Pancreas (tissue), 10 donors: Measurements from ENCODE around the gene LGR6. TPM values are rescaled to one million over a fixed set of nuclear protein-coding genes. Genes with fewer than 3 reads are reported as not detected.

Experiments
- ATAC-seq, 4 donors: fragments of 200-7000 bp; cut with Tn5 transposase; one replicate each; pipeline versions ENCODE4 v1.8.0 to v1.9.1; 2020; ENCODE audit warnings: mild to moderate bottlenecking in 4 of 4, moderate library complexity in 4 of 4
- DNase-seq, 6 donors: peaks; one replicate each; pipeline ENCODE4 v3.0.0-alpha.2; 2020
- FAIRE-seq: peaks from 2 replicates; lab custom pipeline; 2012; peaks lifted over from hg19 to GRCh38; lab: Jason Lieb, UNC
- H3K27ac ChIP-seq, 4 donors: fragments of 200-600 bp; sonication (generic); 1 replicate in 3 of 4; 2 replicates in 1 of 4; pipeline versions ENCODE4 v1.5.0 to v1.8.0; 2020
- H3K27me3 ChIP-seq, 4 donors: fragments of 200-600 bp; one replicate each; pipeline ENCODE4 v1.8.0; 2021
- H3K36me3 ChIP-seq, 3 donors: fragments of 200-600 bp; sonication (generic) in 1 of 3; one replicate each; pipeline versions ENCODE4 v1.5.0 to v1.8.0; 2020 to 2021
- H3K4me1 ChIP-seq, 3 donors: fragments of 200-600 bp; one replicate each; pipeline ENCODE4 v1.8.0; 2021
- H3K4me3 ChIP-seq, 4 donors: fragments of 200-600 bp; sonication (generic) in 2 of 4; one replicate each; pipeline versions ENCODE4 v1.5.0 to v1.8.0; 2020 to 2021
- H3K9me3 ChIP-seq, 4 donors: fragments of 200-600 bp; one replicate each; pipeline ENCODE4 v1.8.0; 2021
- WGBS, 2 donors: extraction: QIAGEN DNeasy Blood & Tissue Kit; methylation state at CpG; one replicate each; pipeline ENCODE4 v1.1.7; 2013; 5-methylcytosine and 5-hydroxymethylcytosine counted together
- intact Hi-C, 3 donors: fragments of 100-400 bp; cut with DNase I; formaldehyde crosslinking; loops; one replicate each; pipeline versions ENCODE4 v1.11.1 to v1.14.2; 2022
- polyA plus RNA-seq, 2 donors: library from polyadenylated mRNA; stranded (reverse); fragments of 200-250 nt; gene quantifications; one replicate each; pipeline ENCODE4 v1.2.3, GENCODE V29; 2013
- total RNA-seq, 6 donors: library from RNA; stranded (reverse); fragmentation: NEBNext Ultra II Directional in 4 of 6; extraction: Animal tissue kit (Norgen Biotek cat#: 25700) in 4 of 6; gene quantifications; one replicate each; pipeline versions ENCODE4 v1.2.1 to v1.2.4, GENCODE V29; 2021 to 2023
- TF ChIP-seq, protein P1 (sequence below), 4 donors: fragments of 200-600 bp; sonication (generic) in 3 of 4; IDR thresholded peaks; one replicate each; pipeline versions ENCODE4 v1.5.0 to v1.8.0; 2021; ENCODE audit warnings: antibody characterized with exemption in 4 of 4
- donor health status: healthy with polysubstance abuse.
- donor health status: DM: no; HTN: no; CAD: no; lungs with moderate emphysema.
- donor health status: DM: no; HTN: no; CAD: no.
- donor health status: control.
- donor health status: control.
- donor health status: Bipolar disorder and iron deficiency.
- donor health status: DM: yes; HTN: yes; CAD: no.
- donor health status: DM: no; HTN: no; CAD: no.
- donor health status: DM: no; HTN: no; CAD: no.
- donor health status: DM: yes; HTN: yes; CAD: no.

Gene LGR6
- total and polyA plus RNA-seq, 8 donors = 0.06 to 0.47 (median 0.15) TPM; not detected in 3

DNA sequence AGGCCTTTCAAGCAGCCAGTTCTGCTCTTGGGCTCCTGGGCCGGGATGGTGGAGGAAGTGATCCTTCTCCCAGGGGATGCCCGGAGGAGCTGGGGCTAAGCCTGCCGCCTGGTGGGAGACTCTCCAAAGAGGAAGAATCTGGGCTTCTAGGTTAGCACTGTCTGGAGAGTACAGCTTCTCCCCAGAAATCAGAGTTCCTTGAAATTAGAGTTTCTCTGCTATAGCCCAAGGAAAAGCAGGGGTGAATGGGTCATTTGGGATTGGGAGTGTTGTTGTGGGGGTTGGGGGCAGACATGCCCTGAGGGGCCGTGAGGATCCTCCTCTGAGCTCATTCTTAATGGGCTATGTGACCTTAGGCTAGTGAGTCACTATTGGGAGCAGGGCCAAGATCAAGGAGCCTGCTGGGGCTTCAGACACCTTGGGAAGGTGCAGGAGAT is 6.5 kb downstream of the LGR6 start:
- 59 to 60% methylated on average over 4 of the region's 4 CpGs for WGBS, 2 donors
- H3K9me3 ChIP-seq = no peaks in the 10 kb centered on the region
- no peak overlapping the region for H3K4me3 ChIP-seq
- H3K27me3 ChIP-seq = no peaks in the 10 kb centered on the region
- peak in 2 of 4 donors; percentile 36 for ATAC-seq
- H3K27ac ChIP-seq = no peak overlapping the region
- intact Hi-C loops = no loop called here
- TF ChIP-seq, protein P1, sequence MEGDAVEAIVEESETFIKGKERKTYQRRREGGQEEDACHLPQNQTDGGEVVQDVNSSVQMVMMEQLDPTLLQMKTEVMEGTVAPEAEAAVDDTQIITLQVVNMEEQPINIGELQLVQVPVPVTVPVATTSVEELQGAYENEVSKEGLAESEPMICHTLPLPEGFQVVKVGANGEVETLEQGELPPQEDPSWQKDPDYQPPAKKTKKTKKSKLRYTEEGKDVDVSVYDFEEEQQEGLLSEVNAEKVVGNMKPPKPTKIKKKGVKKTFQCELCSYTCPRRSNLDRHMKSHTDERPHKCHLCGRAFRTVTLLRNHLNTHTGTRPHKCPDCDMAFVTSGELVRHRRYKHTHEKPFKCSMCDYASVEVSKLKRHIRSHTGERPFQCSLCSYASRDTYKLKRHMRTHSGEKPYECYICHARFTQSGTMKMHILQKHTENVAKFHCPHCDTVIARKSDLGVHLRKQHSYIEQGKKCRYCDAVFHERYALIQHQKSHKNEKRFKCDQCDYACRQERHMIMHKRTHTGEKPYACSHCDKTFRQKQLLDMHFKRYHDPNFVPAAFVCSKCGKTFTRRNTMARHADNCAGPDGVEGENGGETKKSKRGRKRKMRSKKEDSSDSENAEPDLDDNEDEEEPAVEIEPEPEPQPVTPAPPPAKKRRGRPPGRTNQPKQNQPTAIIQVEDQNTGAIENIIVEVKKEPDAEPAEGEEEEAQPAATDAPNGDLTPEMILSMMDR (IDR thresholded peaks at IDR 0.05) = no peak
- no peaks in the 10 kb centered on the region for H3K4me1 ChIP-seq
- DNase-seq = no peak
- no peak for FAIRE-seq
- no peaks in the 10 kb centered on the region for H3K36me3 ChIP-seq

DNA sequence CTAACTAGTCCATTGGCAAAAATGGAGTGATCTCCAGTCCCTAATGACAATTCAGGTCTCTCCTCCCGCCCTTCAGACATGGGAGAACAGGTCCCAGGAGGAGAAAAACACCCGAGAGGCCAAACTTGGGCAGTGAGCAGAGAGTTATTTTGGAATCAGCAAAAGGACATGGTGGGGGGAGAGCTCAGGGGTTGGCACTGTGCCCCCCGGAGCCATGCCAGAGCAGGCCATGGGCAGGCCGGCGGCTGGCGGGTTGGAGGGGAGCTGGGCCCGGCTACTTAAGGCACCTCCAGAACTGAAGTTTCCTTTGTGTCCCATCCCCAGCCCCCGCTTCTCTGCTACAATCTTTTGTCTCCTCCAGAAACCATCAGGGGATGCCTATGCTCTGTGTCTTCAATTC is 7.1 kb downstream of the LGR6 start:
- no peak for FAIRE-seq
- DNase-seq = no peak
- Histone ChIP-seq H3K27ac (no peak overlapping the region), H3K4me1 (no peaks in the 10 kb centered on the region), H3K4me3 (no peak overlapping the region), H3K36me3 (no peaks in the 10 kb centered on the region), H3K27me3 (no peaks in the 10 kb centered on the region), H3K9me3 (no peaks in the 10 kb centered on the region)
- TF ChIP-seq, protein P1 (IDR thresholded peaks at IDR 0.05) = no peak
- intact Hi-C loops = no loop called here
- 76% methylated on average over 8 of the region's 8 CpGs for WGBS, 2 donors
- no peak for ATAC-seq

DNA sequence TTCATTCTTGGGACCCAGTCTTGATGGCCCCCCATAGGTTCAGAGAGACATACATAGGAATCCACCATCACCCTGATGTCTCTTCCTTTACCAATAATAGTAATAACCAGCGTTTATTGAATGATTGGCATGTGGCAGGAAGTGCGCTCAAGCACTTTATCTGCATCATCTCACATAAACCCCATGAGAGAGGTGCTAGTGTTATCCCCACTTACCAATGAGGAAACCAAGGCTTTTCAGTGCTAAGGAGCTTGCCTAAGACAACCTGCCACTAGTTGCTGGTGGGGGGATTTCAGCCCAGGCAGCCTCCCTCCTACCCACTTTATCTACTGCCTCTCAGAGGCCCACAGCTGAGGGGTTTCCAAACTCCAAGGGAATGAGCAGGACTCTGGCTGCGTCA is 7.7 kb downstream of the LGR6 start:
- Histone ChIP-seq H3K4me3 (no peak overlapping the region), H3K27ac (no peak overlapping the region), H3K9me3 (no peaks in the 10 kb centered on the region), H3K27me3 (no peaks in the 10 kb centered on the region), H3K36me3 (no peaks in the 10 kb centered on the region), H3K4me1 (no peaks in the 10 kb centered on the region)
- TF ChIP-seq, protein P1 (IDR thresholded peaks at IDR 0.05) = no peak
- no peak for FAIRE-seq
- intact Hi-C loops = no loop called here
- DNase-seq = no peak
- ATAC-seq = no peak
- 48 to 73% methylated on average over 3 of the region's 3 CpGs for WGBS, 2 donors

DNA sequence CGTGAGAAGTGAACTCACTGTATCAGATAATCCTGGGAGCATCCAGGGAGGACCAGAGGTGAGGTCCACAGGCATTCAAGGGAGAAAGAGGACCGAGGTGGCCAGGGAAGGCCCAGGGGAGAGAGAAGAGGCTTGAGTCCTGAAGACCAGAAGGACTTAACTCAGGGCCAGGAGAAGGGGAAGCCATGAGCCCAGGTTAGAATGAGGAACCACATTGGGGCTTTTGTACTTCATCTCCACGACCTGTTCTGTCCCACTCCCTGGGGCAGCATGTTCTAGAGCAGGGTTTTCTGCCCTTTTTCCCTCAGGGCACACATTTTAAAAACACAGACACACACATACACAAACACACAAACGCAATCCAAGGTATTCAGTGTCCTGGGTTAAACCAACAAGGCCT is 8.4 kb downstream of the LGR6 start:
- H3K27ac ChIP-seq = no peak overlapping the region
- TF ChIP-seq, protein P1 (IDR thresholded peaks at IDR 0.05) = no peak
- no peak for ATAC-seq
- no peaks in the 10 kb centered on the region for H3K36me3 ChIP-seq
- no peaks in the 10 kb centered on the region for H3K9me3 ChIP-seq
- FAIRE-seq = no peak
- intact Hi-C loops = no loop called here
- no peaks in the 10 kb centered on the region for H3K27me3 ChIP-seq
- WGBS, 2 donors = 39 to 51% methylated on average over 4 of the region's 4 CpGs
- DNase-seq = no peak
- H3K4me1 ChIP-seq = no peaks in the 10 kb centered on the region
- no peak overlapping the region for H3K4me3 ChIP-seq

DNA sequence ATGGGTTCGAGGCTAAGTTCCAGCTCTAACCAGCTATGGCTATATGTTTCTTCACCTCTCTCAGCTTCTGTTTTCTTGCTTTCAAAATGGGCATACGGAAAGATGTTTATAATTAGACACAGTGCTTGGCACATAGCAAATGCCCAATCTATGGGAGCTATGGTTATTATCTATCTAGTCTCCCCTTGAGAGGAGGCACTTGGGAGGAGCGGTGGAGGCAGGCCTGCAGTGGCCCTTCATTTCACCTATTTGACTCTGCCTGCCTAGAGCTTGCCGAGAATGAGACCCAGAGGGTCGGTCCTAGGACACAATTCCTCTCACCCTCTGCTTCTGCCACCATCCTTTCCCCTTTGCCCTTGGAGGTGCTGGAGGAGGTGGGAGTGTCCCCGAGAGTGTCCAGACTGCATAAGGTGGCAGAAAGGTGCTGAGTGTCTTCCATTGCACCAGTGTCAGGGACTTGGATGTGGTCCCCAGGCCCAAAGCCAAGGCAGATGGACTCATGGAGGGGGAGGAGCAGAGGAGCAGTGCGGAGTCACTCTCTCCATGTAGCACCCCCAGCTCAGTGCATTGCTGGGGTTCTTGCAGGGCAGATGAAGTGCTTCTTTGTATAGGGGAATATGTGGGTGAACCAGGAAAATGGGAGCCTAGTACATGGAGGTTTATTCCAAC is 9.0 kb downstream of the LGR6 start:
- Histone ChIP-seq H3K27ac (no peak overlapping the region), H3K4me1 (no peaks in the 10 kb centered on the region), H3K9me3 (no peaks in the 10 kb centered on the region), H3K36me3 (no peaks in the 10 kb centered on the region), H3K27me3 (no peaks in the 10 kb centered on the region), H3K4me3 (no peak overlapping the region)
- FAIRE-seq = no peak
- ATAC-seq = no peak
- no peak for DNase-seq
- 79 to 80% methylated on average over 7 of the region's 7 CpGs for WGBS, 2 donors
- intact Hi-C loops = no loop called here
- TF ChIP-seq, protein P1 (IDR thresholded peaks at IDR 0.05) = no peak
